ENCODE results near the gene OR10J4. TPM values are rescaled to one million over a fixed set of nuclear protein-coding genes. Genes with fewer than 3 reads are reported as not detected.

The OR10J4 gene
- not detected in 2 replicates for total RNA-seq

DNA sequence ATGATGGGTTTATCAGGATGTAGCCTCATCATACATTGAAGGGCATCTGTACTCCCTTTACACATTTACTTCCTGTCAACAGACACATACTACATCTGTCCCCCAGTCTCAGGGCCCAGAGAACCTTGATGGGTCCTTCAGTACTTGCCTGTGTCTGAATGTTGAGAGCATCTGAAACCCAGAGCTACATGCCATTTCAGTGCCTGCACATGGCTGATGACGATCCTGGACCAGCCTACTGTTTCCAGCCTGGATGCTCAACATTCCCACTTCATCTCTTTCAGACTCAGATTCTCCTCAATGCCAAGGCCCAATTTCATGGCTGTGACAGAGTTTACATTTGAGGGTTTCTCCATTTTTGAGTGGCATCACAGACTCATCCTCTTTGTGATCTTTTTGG, at the start of gene OR10J4:
Gene OR10J4 (plus strand): TSS at position 301 of the 400 bp plus-strand sequence.

DNA sequence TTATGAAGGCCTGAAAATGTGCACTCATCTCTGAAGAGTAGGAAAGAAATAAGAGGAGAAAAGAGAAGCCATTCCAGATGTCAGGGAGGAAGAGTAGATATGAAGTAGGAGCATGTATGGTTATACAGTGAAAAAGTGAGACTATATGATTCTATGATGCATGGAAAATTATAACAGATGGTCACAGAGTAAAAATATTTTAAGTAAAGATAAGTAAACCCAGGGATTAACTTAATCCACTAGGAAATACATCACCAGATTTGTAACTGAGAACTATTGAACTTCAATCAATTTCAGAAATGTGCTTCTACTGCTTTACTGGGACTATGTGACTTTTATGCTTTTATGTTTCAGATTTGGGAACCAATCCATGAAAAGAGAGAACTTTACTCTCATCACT, 7.4 kb downstream of the OR10J4 start, which contains the start of gene OR10J1:
Gene OR10J1 (plus strand): TSS at position 301 of the 400 bp plus-strand sequence. CDS start 70 bp downstream, at position 371.

Other genes with a start within 250 kb of the OR10J4 start
- gene ACKR1, start 227.3 kb upstream of the OR10J4 start, total RNA-seq = not detected in 2 replicates
- not detected in 2 replicates for gene FCER1A, start 129.9 kb upstream of the OR10J4 start, total RNA-seq
- not detected in 2 replicates for gene OR10J1, start 7.5 kb downstream of the OR10J4 start, total RNA-seq
- not detected in 2 replicates for gene OR10J5, start 103.8 kb downstream of the OR10J4 start, total RNA-seq
- gene APCS, start 155.6 kb downstream of the OR10J4 start, total RNA-seq = not detected in 2 replicates

Measured in placental epithelial cell (primary cell).